Ureter (tissue), 1 donor: ENCODE data around the gene CNTN5. TPM values are rescaled to one million over a fixed set of nuclear protein-coding genes. Genes with fewer than 3 reads are reported as not detected.
"Not testable (repeated sequence)": the region's sequence is repeated elsewhere in the genome, so short reads cannot be mapped to it uniquely, and the experiment has no call there.

Source experiments
- DNase-seq: peaks from one replicate; pipeline ENCODE4 v3.0.0-alpha.2; 2020; ENCODE audit warnings: low spot score
- total RNA-seq: library from RNA; stranded (reverse); gene quantifications from one replicate; pipeline ENCODE4 v1.2.4, GENCODE V29; 2023
- donor health status: DM: yes; HTN: yes; CAD: no.

The CNTN5 gene
- total RNA-seq = 1.2 TPM

- peak; percentile 43 for DNase-seq
These were observed at the start of gene CNTN5 for GRCh38 chr11:99020352-99021225. Gene CNTN5 (plus strand): TSS chr11:99020949.

- no peak for DNase-seq
These were observed 41.5 kb upstream of the CNTN5 start for GRCh38 chr11:98979205-98979604.

GRCh38 chr11:99015634-99016454 is 4.9 kb upstream of the CNTN5 start:
- DNase-seq = no peak

GRCh38 chr11:99019696-99020095 is 1.1 kb upstream of the CNTN5 start:
- no peak for DNase-seq

GRCh38 chr11:99037057-99037456 is 16.3 kb downstream of the CNTN5 start:
- DNase-seq = no peak

GRCh38 chr11:99063331-99063730 is 42.6 kb downstream of the CNTN5 start:
- no peak for DNase-seq

GRCh38 chr11:99065121-99065520 is 44.4 kb downstream of the CNTN5 start:
- DNase-seq = no peak

- no peak for DNase-seq
These were observed 46.0 kb downstream of the CNTN5 start for GRCh38 chr11:99066618-99067317.

- no peak for DNase-seq
These were observed 48.1 kb downstream of the CNTN5 start for GRCh38 chr11:99068832-99069231.

- DNase-seq = no peak
These were observed 49.2 kb downstream of the CNTN5 start for GRCh38 chr11:99069856-99070444.

- DNase-seq = no peak
These were observed 58.8 kb downstream of the CNTN5 start for GRCh38 chr11:99079576-99079975.

GRCh38 chr11:99080154-99080553 is 59.4 kb downstream of the CNTN5 start:
- no peak for DNase-seq

- DNase-seq = no peak
These were observed 77.5 kb downstream of the CNTN5 start for GRCh38 chr11:99098258-99098657.

- no peak for DNase-seq
These were observed 78.0 kb downstream of the CNTN5 start for GRCh38 chr11:99098751-99099150.

GRCh38 chr11:99117603-99118002 is 96.9 kb downstream of the CNTN5 start:
- DNase-seq = no peak

- not testable (repeated sequence) for DNase-seq
These were observed 113.1 kb downstream of the CNTN5 start for GRCh38 chr11:99133862-99134261.

- DNase-seq = no peak
These were observed 114.8 kb downstream of the CNTN5 start for GRCh38 chr11:99135508-99135907.

GRCh38 chr11:99142237-99142636 is 121.5 kb downstream of the CNTN5 start:
- no peak for DNase-seq

GRCh38 chr11:99148352-99148751 is 127.6 kb downstream of the CNTN5 start:
- DNase-seq = no peak

GRCh38 chr11:99154277-99154676 is 133.5 kb downstream of the CNTN5 start:
- no peak for DNase-seq

GRCh38 chr11:99160447-99160846 is 139.7 kb downstream of the CNTN5 start:
- no peak for DNase-seq

- DNase-seq = no peak
These were observed 142.1 kb downstream of the CNTN5 start for GRCh38 chr11:99162819-99163218.
